Upper lobe of right lung (tissue), 1 donor: Measurements from ENCODE around the gene GLT6D1. TPM values are rescaled to one million over a fixed set of nuclear protein-coding genes. Genes with fewer than 3 reads are reported as not detected.

ENCODE experiments used
- ATAC-seq: fragments of 200-7000 bp; cut with Tn5 transposase; one replicate; pipeline ENCODE4 v1.9.1; 2020; ENCODE audit warnings: mild to moderate bottlenecking, moderate library complexity
- DNase-seq: peaks from one replicate; pipeline ENCODE4 v3.0.0-alpha.2; 2020
- H3K27ac ChIP-seq: fragments of 200-600 bp; one replicate; pipeline ENCODE4 v1.8.0; 2022
- H3K27me3 ChIP-seq: fragments of 200-600 bp; one replicate; pipeline ENCODE4 v1.8.0; 2022; ENCODE audit warnings: mild to moderate bottlenecking
- H3K36me3 ChIP-seq: fragments of 200-600 bp; one replicate; pipeline ENCODE4 v1.8.0; 2022
- H3K4me1 ChIP-seq: fragments of 200-600 bp; one replicate; pipeline ENCODE4 v1.8.0; 2022
- H3K4me3 ChIP-seq: fragments of 200-600 bp; one replicate; pipeline ENCODE4 v1.8.0; 2022; ENCODE audit warnings: mild to moderate bottlenecking
- H3K9me3 ChIP-seq: fragments of 200-600 bp; one replicate; pipeline ENCODE4 v1.8.0; 2022
- intact Hi-C: fragments of 100-400 bp; cut with DNase I; formaldehyde crosslinking; loops from one replicate; pipeline ENCODE4 v1.11.0; 2022
- total RNA-seq: library from RNA; stranded (reverse); fragmentation: NEBNext Ultra II Directional; extraction: Animal tissue kit (Norgen Biotek cat#: 25700); gene quantifications from one replicate; pipeline ENCODE4 v1.2.1, GENCODE V29; 2021
- TF ChIP-seq, protein P1 (sequence below): fragments of 200-600 bp; IDR thresholded peaks from one replicate; pipeline ENCODE4 v1.8.0; 2022; ENCODE audit warnings: antibody characterized with exemption
- donor health status: DM: no; HTN: yes; CAD: no; lungs with severe emphysema.

GLT6D1 gene
- total RNA-seq, 1 donor from 2014 or later: not detected

- no peak overlapping the region for H3K27ac ChIP-seq
- no peaks in the 10 kb centered on the region for H3K36me3 ChIP-seq
- DNase-seq (no peak), ATAC-seq (no peak)
- H3K4me1 ChIP-seq: no peaks in the 10 kb centered on the region
- H3K27me3 ChIP-seq: peaks cover 9% of the 10 kb centered on the region
- intact Hi-C loops: no loop called here
- peaks cover 5% of the 10 kb centered on the region for H3K9me3 ChIP-seq
- no peak overlapping the region for H3K4me3 ChIP-seq
- TF ChIP-seq, protein P1, sequence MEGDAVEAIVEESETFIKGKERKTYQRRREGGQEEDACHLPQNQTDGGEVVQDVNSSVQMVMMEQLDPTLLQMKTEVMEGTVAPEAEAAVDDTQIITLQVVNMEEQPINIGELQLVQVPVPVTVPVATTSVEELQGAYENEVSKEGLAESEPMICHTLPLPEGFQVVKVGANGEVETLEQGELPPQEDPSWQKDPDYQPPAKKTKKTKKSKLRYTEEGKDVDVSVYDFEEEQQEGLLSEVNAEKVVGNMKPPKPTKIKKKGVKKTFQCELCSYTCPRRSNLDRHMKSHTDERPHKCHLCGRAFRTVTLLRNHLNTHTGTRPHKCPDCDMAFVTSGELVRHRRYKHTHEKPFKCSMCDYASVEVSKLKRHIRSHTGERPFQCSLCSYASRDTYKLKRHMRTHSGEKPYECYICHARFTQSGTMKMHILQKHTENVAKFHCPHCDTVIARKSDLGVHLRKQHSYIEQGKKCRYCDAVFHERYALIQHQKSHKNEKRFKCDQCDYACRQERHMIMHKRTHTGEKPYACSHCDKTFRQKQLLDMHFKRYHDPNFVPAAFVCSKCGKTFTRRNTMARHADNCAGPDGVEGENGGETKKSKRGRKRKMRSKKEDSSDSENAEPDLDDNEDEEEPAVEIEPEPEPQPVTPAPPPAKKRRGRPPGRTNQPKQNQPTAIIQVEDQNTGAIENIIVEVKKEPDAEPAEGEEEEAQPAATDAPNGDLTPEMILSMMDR: no peak
Measured at GRCh38 chr9:135591506-135592330, 47.6 kb downstream of the GLT6D1 start.

GRCh38 chr9:135590486-135591079, 48.8 kb downstream of the GLT6D1 start:
- Histone ChIP-seq H3K36me3 (no peaks in the 10 kb centered on the region), H3K9me3 (peaks cover 5% of the 10 kb centered on the region), H3K27me3 (peaks cover 9% of the 10 kb centered on the region), H3K27ac (no peak overlapping the region), H3K4me3 (no peak overlapping the region), H3K4me1 (no peaks in the 10 kb centered on the region)
- DNase-seq (no peak), ATAC-seq (no peak)
- TF ChIP-seq, protein P1: no peak
- intact Hi-C loops: no loop called here

DNA sequence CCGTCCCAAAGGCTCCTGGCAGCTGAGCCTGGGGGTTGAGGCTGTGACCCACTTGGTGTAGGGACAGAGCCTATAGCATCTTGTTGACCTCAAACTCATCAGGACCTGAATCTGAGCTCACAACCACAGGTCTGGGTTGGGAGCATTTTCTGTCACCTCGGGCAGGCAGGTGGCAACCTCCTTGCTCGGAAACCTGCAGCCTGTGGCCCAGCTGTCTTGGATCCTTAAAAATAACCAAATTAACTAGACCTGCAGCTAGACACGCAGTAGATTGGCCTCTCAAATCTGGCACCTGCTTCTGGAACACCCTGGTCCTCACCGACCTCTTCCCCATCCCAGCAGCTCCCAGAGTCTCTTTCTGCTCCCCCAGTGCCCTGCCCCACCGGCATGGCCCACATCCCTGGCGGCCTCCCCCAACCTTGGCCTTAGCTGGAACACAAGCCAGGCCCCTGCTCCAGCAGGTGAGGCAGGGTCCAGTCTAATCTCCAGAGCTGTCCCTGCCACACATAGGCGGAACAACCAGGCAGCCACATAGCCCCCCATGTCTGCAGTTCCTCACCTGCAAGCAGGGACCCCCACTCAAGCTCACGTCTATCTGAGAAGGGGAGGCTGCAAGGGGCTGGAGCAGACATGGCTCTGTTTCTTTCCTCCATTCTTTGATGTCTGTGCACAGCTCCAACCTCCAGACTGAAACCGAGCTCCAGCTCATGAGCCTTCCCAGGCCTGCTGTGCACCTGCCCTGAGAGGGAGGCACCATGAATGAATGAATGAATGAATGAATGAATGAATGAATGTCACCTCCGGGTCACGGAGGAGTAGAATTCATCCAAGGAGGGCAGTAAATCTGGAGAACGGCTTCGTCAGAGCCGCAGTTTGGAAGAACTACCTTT, 49.5 kb downstream of the GLT6D1 start:
- H3K27ac ChIP-seq: no peak overlapping the region
- H3K27me3 ChIP-seq: peaks cover 9% of the 10 kb centered on the region
- no peak for DNase-seq
- no peaks in the 10 kb centered on the region for H3K36me3 ChIP-seq
- TF ChIP-seq, protein P1: no peak
- intact Hi-C loops: no loop called here
- H3K9me3 ChIP-seq: no peaks in the 10 kb centered on the region
- H3K4me3 ChIP-seq: no peak overlapping the region
- H3K4me1 ChIP-seq: no peaks in the 10 kb centered on the region
- ATAC-seq: no peak

DNA sequence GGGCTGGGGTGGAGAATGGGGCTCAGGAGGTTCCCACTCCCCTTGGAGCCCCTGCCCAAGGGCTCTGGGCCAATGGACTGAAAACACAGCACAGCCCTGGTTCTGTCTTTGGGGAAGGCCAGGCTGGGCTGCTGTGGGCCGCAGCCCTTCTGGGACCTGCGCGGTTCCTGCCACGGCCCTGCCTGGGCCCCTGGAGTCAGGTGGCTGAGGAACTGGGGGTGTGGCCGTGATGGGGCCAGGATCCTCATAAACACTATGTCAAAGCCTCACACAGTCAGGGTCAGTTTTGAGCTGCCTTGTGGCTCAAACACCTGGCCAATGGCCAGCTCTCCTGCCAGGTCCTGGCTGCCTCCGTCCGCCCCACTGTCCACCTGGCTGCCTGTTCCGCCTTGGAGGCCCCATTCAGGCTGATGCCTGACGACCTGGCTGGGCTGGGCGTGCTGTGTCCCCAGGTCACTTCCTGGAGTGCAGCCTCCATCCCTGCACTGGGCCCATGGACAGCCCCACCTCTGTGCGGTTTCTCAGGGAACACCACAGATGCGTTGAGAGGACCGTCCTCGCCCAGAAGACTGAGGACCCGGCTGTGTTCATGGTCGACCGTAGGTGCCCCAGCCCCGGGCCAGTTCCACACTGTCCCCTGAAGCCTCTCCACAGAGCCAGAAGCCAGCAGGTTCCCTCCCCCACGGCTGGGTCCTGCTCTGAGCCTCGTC, 50.3 kb downstream of the GLT6D1 start:
- DNase-seq: no peak
- TF ChIP-seq, protein P1: no peak
- ATAC-seq: peak; percentile 7

DNA sequence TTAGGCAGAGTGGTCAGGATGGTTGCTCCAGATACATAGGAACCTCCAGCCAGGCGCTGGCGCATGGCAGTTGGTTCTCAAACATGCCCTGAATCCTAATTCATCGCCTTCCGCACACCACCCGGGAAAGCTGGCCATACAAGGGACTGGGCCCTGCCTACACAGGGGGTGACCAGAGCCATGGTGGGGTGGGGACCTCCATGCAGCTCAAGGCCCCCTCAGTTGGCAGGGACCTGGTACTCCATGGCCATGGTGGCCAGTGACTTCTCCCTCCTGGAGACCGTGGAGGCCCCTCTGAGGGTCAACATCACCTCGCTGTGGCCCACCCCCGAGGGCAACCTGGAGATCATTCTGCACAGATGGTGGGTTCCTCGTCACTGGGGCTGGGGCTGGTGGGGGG, 51.0 kb downstream of the GLT6D1 start:
- no peaks in the 10 kb centered on the region for H3K36me3 ChIP-seq
- intact Hi-C loops: no loop called here
- ATAC-seq: no peak
- peaks cover 9% of the 10 kb centered on the region for H3K27me3 ChIP-seq
- DNase-seq: peak; percentile 43
- no peaks in the 10 kb centered on the region for H3K4me1 ChIP-seq
- H3K4me3 ChIP-seq: no peak overlapping the region
- no peak overlapping the region for H3K27ac ChIP-seq
- TF ChIP-seq, protein P1: no peak
- H3K9me3 ChIP-seq: no peaks in the 10 kb centered on the region

More for the DNA sequence above, 50.3 kb downstream of the GLT6D1 start:
- peaks cover 9% of the 10 kb centered on the region for H3K27me3 ChIP-seq
- no peak overlapping the region for H3K4me3 ChIP-seq
- H3K4me1 ChIP-seq: no peaks in the 10 kb centered on the region
- intact Hi-C loops: no loop called here
- no peaks in the 10 kb centered on the region for H3K9me3 ChIP-seq
- H3K27ac ChIP-seq: no peak overlapping the region
- no peaks in the 10 kb centered on the region for H3K36me3 ChIP-seq
